HG02623 (cell line): ENCODE data around the gene MAPRE2.
A peak's percentile ranks its signal among the peaks of the same experiment; 100 is the strongest.
"Not testable (repeated sequence)": the region's sequence is repeated elsewhere in the genome, so short reads cannot be mapped to it uniquely, and the experiment has no call there.

Experiments used
- ATAC-seq: cut with Tn5 transposase; IDR thresholded peaks from one replicate; pipeline ENCODE4 v1.9.1; 2021; ENCODE audit warnings: moderate library complexity; ENCODE audit not compliant: unreplicated experiment

Gene MAPRE2

DNA sequence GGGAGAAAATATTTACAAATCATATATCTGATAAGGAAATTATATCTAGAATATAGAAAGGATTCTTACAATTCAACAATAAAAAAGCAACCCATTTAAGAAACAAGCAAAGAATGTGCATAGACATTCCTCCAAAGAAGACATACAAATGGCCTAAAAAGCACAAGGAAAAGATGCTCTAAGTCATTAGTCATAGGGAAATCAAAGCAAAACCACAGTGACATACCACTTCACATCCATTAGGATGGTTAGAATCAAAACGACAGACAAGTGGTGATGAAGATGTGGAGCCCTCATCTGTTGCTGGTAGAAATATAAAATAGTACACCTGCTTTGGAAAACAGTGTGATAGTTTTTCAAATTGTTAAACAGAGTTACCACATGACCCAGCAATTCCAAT lies 48.2 kb downstream of the MAPRE2 start:
- ATAC-seq: no peak

DNA sequence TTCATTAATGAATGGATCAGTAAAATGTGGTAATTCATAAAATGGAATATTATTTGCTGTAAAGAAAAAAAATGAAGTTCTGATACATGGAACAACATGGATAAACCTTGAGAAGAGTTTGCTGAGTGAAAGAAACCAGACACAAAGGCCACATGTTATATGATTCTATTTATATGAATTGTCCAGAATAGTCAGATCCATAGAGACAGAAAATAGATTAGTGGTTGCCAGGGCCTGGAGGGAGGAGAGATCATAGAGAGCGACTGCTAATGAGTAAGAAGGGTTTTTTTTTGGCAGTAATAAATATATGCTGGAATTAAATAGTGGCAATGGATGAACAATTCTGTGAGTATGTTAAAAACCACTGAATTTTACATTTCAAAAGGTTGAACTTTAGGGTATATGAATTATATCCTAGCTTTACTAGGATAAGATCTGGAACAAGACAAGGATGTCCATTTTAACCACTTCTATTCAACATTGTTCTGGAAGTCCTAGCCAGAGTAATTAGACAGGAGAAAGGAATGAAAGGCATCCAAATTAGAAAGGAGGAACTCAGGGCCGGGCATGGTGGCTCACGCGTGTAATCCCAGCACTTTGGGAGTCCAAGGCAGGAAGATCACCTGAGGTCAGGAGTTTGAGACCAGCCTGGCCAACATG lies 48.8 kb downstream of the MAPRE2 start:
- ATAC-seq: no peak

DNA sequence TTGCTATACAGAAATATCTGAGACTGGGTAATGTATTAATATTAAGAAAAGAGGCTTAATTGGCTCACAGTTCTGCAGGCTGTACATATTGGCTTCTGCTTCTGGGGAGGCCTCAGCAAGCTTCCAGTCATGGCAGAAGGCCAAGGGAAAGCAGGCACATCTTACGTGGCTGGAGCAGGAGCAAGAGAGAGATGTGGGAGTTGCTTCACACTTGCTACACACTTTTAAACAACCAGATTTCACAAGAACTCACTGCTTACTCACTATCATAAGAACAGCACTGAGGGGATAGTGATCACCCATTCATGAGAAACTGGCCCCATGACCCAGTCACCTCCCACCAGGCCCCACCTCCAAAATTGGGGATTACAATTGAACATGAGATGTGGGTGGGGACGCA lies 50.6 kb downstream of the MAPRE2 start:
- ATAC-seq: no peak

DNA sequence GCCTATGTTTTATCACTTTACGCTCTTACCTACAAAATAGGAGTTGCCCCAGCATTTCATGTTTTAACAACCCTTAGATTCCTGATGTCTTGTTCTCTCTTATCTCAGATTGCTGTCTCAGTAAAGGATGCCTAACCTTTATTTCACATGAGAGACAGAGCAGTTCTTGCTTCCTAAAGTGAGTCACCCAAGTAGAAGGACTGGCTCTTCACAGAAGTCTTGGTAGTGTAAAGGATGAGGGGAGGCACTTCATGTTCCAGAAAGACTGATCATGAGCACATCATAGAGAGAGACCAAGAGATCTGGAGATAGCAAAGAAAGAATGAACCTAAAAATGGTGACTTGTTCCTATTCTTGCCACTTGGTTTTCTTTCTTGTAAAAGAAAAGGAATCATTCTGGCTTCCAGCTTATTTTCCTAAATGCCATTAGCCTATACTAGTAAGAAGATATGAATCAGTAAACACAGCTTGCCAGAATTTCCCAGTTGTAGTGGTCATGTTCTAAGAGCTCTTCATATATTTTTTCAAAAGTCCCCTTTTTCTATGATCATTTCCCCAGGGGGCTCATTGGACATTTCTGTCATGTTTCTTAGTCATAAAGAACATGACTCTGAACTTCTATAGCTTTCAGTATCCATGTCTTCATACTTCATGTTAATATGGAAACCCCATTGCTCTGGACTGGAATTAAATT lies 54.9 kb downstream of the MAPRE2 start:
- peak; percentile 77 for ATAC-seq

DNA sequence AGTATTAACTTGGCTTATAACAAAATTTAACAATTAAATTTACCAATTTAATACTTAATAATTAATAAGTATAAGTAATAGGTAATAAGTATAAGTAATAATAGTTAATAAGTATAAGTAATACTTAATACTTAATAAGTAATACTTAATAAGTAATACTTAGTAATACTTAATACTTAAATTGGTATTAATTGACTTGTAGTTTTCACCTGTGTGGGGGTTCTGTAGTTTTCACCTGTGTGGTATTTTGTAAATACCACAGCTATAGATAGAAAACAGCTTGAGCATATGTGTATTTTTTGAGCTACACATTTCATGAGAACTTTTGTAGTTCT lies 55.4 kb downstream of the MAPRE2 start:
- ATAC-seq: no peak

DNA sequence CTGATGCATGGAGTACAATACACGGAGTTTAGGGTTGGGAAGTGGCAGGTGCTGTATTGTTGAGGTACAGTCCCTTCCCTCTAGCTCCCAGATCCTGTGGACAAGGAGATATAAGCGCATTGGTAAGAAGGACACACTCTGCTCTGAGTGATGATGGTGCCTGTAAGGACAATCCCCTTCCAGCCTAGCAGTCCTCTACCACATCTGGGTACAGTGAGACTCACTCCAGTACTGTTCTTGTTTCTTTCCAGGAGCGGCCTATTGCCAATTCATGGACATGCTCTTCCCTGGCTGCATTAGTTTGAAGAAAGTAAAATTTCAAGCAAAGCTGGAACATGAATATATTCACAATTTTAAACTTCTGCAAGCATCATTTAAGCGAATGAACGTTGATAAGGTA lies 56.0 kb downstream of the MAPRE2 start:
- ATAC-seq: no peak

DNA sequence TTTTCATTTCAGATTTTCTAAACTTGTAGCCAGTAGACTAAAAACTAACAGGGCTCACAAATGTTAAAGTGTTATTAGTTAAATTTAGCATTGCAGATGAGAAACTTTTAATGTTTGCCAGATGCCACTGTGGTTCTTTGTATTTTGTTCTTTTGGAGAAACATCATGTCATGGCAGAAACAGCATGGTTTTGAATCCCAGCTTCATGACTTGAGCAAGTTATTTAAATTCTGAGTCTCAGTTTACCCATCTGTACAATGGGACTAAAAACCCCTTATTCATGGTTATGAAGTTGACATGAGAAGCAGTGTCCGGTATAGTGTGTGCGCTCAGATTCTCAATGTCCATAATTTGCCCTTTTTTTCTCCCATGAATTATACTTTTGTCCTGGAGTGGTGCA lies 56.5 kb downstream of the MAPRE2 start:
- ATAC-seq: no peak

DNA sequence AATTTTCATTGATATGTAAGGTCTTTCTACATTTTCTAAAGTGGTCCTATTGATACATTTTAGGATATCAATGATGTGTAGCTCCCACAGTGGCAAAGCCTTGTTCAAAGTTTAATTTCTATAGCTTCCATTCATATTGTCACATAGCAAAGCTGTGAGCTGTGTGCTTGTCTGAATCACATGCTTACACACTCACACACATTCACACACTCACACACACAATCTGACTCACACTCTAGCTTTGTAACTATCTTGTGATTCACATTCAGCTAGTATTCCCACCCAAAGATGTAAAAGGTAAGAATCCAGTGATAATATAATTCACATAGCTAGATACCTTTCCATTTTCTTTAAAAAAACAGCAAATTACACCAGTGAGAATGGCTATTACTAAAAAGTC lies 58.7 kb downstream of the MAPRE2 start:
- ATAC-seq: no peak

DNA sequence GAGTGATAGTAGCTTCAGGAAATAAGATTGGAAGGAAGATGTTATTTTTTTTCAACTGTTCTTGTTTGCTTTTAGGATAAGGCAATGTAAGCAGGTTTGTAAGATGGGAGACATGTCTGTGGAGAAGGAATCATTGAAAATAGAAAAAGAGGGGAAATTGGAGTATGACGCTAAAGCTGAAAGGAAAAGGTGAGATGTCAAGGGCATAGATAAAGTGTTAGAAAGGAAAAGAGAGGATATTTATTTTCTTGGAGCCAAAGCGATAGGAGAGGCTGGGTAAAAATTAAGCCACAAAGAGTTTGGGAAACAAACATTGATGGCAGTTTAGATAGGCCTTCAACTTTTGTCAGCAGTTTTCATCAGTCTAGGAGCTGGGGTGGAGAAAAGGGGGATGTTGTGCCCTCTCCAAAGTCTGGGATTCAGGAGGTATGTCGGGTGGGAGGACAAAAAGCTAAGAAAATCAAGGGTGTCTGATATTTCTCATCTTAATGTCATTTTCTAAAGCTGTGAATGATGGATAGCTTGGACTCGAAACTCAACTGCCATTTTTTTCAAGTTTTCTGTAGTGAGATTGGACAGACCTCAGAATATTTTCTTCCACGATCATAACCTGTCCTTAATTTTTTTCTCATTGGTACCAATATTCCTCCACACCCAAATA lies 63.3 kb downstream of the MAPRE2 start:
- ATAC-seq: no peak

DNA sequence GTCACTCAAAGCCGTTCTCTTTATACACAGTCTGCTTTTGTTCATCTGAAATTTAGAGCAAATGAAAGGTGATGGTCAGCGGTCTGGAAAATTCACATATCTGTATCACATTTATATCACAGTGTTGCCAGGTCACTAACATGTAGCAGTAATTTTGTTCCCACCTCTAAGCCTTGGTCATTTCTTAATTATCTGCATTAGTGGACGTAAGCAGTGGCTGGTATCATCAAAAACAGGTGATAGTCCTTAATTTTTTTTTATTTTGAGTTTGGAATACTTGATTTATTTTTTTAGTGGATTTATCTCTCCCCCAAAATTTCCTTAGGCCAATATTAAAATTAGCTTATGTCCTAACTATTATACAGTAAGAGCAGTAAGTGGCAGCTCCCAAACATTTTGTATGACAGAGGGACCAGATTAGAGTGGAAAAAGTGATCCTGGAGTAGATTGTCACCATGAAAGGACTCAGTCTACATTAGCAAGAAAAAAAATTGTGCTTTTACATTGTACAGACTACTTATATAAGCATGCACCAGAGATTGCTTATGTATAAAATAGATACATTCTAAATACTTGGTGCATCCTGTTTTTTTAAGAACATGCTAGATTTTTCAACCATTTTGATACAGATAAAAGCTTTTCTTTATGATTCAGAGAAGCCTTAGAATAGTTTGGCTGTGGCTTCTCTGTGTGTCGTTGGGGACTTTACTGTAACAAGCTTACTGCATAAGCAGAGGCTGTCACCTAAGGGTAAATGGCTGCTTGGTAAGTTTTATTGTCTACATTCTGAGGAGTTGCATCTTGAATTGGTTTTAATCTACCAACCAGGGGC lies 65.0 kb downstream of the MAPRE2 start:
- ATAC-seq: no peak

DNA sequence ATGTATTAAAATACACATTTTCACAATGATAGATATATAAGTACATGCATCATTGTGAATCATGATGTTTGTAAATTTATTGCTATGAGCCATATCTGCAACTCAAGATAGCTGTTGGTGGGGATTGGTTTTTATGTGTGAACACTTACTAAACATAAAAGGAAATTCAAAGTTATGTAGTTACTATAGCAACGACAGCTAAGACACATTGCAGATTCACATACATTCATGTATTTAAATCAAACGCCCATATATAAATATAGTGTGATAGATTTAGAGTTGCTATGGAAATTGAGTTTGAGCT lies 65.6 kb downstream of the MAPRE2 start:
- no peak for ATAC-seq

DNA sequence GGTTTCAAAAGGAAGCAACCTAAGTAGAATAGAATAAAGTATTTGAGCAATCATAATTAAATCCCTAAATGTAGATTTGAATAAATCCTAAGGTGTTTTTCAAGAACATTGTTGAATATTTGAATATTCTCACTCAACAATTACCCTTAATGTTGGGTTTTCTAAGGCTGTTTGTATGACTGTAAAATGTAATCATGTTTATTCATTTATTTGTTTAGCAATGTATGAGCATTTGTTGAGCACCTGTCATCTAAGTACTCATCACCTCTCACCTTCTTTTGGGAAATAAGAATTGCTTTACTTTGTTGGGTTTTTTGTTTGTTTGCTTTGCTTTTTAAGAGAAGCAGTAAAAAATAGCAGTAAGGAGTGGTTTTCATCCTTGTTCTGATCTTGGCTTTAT lies 66.0 kb downstream of the MAPRE2 start:
- ATAC-seq: no peak

DNA sequence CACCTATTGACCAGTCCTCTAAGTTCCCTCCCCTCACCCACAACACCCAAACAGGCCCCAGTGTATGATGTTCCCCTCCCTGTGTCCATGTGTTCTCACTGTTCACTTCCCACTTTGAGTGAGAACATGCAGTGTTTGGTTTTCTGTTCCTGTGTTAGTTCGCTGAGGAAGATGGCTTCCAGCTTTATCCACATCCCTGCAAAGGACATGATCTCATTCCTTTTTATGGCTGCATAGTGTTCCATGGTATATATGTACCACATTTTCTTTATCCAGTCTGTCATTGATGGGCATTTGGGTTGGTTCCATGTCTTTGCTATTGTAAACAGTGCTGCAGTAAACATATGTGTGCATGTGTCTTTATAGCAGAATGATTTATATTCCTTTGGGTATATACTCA lies 66.9 kb downstream of the MAPRE2 start:
- not testable (repeated sequence) for ATAC-seq

DNA sequence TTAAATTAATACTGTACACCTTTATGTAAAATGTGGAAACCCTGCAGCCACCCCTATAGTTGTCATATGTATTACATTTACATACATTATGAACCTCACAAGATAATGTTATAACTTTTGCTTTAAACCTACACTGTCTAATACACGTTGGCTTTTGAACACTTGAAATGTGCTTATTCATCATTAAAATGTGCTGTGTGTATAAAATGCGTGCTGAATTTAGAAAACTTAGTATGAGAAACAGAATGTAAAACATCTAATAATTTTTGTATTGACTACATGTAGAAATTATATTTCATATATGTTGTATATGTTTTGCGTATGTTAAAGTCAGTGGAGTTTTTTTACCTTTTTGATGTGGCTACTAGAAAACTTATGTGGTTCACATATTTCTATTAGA lies 68.8 kb downstream of the MAPRE2 start:
- no peak for ATAC-seq

DNA sequence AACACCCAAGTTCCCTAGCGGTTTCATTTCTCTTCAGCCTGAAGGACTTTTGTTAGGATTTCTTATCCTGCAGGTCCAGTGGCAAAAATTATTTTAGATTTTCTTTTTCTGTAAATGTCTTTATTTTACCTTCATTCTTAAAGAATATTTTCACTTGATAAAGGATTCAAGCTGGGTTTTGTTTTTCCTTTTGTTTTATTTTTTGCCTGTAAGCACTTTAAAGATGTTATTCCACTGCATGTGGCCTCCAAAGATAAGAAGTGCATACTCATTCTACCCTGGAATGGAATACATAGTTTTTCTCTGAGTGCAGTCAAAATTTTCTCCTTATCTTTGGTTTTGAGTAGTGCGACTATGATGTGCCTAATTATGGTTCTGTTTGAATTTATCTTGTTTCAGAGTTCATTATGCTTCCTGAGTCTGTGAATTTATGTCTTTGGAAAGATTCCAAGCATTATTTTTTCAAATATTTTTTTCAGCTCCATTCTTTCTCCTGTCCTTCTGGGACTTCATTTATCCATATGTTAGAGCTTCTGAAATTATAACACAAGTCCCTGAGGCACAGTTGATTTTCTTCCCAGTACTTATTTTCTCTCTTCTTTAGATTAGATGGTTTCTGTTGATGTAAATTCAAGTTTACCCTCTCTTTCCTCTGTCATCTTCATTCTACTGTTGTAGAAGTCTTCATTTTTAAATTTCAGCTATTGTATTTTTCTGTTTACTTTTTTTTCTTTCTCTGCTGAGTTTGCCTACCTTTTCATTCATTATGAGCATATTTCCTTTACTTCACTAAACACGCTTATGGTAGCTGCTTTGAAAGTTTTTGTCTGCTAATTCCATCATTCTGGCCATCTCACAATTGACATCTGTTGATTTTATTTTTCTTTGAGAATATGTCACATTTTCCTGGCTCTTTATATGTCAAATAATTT lies 69.6 kb downstream of the MAPRE2 start:
- no peak for ATAC-seq

DNA sequence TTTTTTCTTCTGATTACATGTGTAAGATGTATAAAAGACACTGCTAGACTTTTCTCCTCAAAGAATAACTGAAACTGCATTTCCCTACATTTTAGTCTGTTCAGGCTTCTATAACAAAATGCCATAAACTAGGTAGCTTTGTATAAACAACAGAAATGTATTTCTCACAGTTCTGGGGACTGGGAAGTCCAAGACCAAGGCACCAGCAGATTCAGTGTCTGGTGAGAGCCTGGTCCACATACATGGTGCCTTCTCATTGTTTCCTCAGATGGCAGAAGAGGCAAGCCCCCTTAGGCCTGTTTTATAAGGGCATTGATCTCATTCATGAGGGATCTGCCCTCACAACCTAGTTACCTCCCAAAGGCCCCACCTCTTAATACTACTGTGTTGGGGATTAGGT lies 71.5 kb downstream of the MAPRE2 start:
- ATAC-seq: no peak

DNA sequence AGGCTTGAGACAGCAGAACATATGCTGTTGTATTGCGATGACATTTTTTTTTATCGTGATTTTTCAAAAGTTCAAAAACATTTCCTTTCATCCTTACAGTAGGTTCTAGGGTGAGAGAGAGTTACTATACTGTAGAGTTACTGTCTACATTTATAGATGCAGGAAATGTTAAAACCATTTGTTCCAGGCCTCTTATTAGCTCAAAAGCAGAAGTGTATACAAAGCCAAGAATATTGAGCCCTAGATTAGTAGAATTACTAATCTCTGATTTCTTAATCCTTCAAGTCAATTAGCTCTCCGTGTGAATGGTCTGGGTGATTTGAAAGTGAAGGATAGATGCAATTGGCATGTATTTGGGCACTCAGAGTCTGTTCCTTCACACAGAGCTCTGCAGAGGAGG lies 73.1 kb downstream of the MAPRE2 start:
- no peak for ATAC-seq

DNA sequence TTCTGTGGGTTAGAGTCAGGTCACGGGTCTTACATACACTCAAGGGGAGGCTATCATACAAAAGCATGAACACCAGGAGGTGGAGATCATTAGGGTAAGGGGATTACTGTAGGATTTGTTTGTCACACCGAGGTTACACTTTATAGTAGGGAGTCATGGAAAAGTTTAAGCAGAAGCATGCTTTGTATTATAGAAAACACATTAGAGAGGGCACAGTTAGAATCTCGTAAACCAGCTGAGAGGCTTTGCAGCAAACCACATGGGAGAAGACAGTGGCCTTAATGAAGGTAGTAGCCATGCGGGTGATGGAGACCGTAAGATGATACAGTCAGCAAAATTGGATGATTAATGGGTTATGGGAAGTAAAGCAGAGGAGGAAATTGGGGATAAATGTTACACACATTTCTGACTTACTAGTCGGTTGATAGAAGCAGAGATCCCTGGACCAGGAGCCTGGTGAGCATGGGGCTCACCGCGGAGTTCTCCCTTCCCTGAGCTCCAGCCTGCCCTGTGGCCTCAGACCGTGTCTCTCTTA lies 75.6 kb downstream of the MAPRE2 start:
- ATAC-seq: no peak

DNA sequence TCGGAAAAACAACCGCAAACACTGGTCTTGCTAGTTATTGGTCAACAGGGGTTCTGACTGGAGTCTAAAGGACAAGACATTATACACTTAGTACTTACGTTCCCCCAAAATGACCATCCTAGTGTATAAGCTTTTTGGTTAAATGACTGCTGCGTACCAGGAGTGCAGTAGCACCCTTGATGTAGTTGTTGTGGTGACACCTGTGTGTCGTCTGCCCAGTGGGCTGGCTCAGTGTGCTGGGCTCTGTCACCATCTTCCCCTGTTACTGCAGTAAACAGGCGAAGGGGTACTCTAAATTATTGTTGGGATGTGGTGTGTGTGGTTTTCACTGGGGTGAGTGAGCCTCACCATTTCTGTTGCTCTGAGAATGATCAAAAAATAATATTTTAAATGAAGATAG lies 76.2 kb downstream of the MAPRE2 start:
- no peak for ATAC-seq

DNA sequence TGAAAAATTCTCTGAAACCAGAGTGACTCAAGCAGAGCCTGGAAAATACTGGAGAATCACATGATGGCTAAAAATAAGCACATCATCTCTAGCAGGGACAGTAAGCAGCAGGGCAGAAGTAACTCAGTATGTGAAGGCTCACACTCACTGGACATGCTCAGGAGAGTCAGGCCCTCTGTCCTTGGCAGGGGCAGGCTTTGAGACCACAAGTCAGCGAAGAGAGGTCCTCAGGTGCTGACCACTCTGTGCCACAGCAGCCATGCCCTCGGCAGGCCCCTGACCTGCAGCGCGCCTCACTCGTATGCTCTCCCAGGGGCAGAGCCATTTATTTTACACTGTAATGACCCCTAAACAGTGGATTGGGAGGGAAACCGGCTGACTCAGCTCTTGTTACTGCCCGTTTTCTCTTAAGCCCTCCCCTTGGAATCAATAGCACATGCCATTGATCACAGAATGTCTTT lies 76.8 kb downstream of the MAPRE2 start:
- no peak for ATAC-seq
